Osteoblast (primary cell): ENCODE data around the gene MARVELD1. TPM values are rescaled to one million over a fixed set of nuclear protein-coding genes. Genes with fewer than 3 reads are reported as not detected.

Experiments
- DNase-seq: peaks from one replicate; pipeline ENCODE4 v3.0.0; 2011; ENCODE audit warnings: low spot score, mixed read lengths; ENCODE audit not compliant: insufficient read length; ENCODE audit errors: missing footprints
- H2AFZ ChIP-seq: 2 replicates; pipeline ENCODE4 v1.6.0; 2011; ENCODE audit warnings: mild to moderate bottlenecking, low read length
- H3K27ac ChIP-seq: 2 replicates; pipeline ENCODE4 v1.5.1; 2011; ENCODE audit warnings: mild to moderate bottlenecking, low read depth, low read length, moderate library complexity
- H3K27me3 ChIP-seq: 2 replicates; pipeline ENCODE4 v1.6.0; 2012; ENCODE audit warnings: mild to moderate bottlenecking, control low read depth, inconsistent platforms, low read length, moderate library complexity; ENCODE audit not compliant: insufficient read depth
- H3K36me3 ChIP-seq: 2 replicates; pipeline ENCODE4 v1.5.1; 2011; ENCODE audit warnings: mild to moderate bottlenecking, low read length, control low read depth, moderate library complexity; ENCODE audit not compliant: insufficient read depth
- H3K4me1 ChIP-seq: 2 replicates; pipeline ENCODE4 v1.5.1; 2011; ENCODE audit warnings: mild to moderate bottlenecking, low read length, control low read depth, moderate library complexity; ENCODE audit not compliant: insufficient read depth
- H3K4me2 ChIP-seq: 2 replicates; pipeline ENCODE4 v1.6.0; 2011; ENCODE audit warnings: mild to moderate bottlenecking, low read length; ENCODE audit not compliant: insufficient read depth
- H3K4me3 ChIP-seq: fragments of 200-600 bp; sonication (generic); 3 replicates; pipeline ENCODE4 v1.5.1; 2012; ENCODE audit warnings: mild to moderate bottlenecking, low read length, inconsistent platforms; ENCODE audit not compliant: insufficient read depth
- H3K79me2 ChIP-seq: 2 replicates; pipeline ENCODE4 v1.6.0; 2012; ENCODE audit warnings: mild to moderate bottlenecking, low read length, control low read depth, inconsistent platforms; ENCODE audit not compliant: insufficient read depth
- H3K9me3 ChIP-seq: 2 replicates; pipeline ENCODE4 v1.5.1; 2011; ENCODE audit warnings: low read depth, low read length, control low read depth
- H4K20me1 ChIP-seq: 2 replicates; pipeline ENCODE4 v1.6.0; 2012; ENCODE audit warnings: mild to moderate bottlenecking, low read length, control low read depth; ENCODE audit not compliant: insufficient read depth
- CTCF ChIP-seq: IDR thresholded peaks from 2 replicates; pipeline ENCODE4 v1.5.1; 2011; ENCODE audit warnings: mild to moderate bottlenecking, low read depth, low read length, moderate library complexity; ENCODE audit errors: extremely low read depth
- total RNA-seq: library from RNA; depleted of rRNA; stranded (reverse); fragments of >200 nt; gene quantifications from 2 replicates; pipeline ENCODE4 v1.2.3, GENCODE V29; 2012

The MARVELD1 gene
- total RNA-seq, 1 donor, result 57.5 TPM

GRCh38 chr10:97764519-97764931 is 51.0 kb downstream of the MARVELD1 start:
- Histone ChIP-seq H3K79me2 (no peaks in the 10 kb centered on the region), H3K27ac (no peak overlapping the region), H3K4me2 (no peak overlapping the region), H3K36me3 (peaks cover 17% of the 10 kb centered on the region), H3K4me3 (no peak overlapping the region), H3K9me3 (no peaks in the 10 kb centered on the region), H2AFZ (no peak overlapping the region), H3K4me1 (no peaks in the 10 kb centered on the region), H3K27me3 (peaks cover 5% of the 10 kb centered on the region), H4K20me1 (peaks cover 17% of the 10 kb centered on the region)
- TF ChIP-seq CTCF, result no peak
- peak; percentile 71 for DNase-seq

- peaks cover 10% of the 10 kb centered on the region for H3K36me3 ChIP-seq
- peaks cover 10% of the 10 kb centered on the region for H3K27me3 ChIP-seq
- DNase-seq, result peak; percentile 59
- H3K9me3 ChIP-seq, result no peaks in the 10 kb centered on the region
- no peak overlapping the region for H3K27ac ChIP-seq
- no peak overlapping the region for H3K4me3 ChIP-seq
- H3K79me2 ChIP-seq, result no peaks in the 10 kb centered on the region
- no peaks in the 10 kb centered on the region for H3K4me1 ChIP-seq
- no peak overlapping the region for H3K4me2 ChIP-seq
- no peak for TF ChIP-seq CTCF
- peaks cover 11% of the 10 kb centered on the region for H4K20me1 ChIP-seq
- H2AFZ ChIP-seq, result no peak overlapping the region
Observed at GRCh38 chr10:97765201-97765600, 51.7 kb downstream of the MARVELD1 start.

- no peaks in the 10 kb centered on the region for H3K79me2 ChIP-seq
- H3K4me3 ChIP-seq, result no peak overlapping the region
- no peaks in the 10 kb centered on the region for H3K4me1 ChIP-seq
- TF ChIP-seq CTCF, result no peak
- H3K4me2 ChIP-seq, result no peak overlapping the region
- DNase-seq, result peak; percentile 92
- no peak overlapping the region for H2AFZ ChIP-seq
- H3K27me3 ChIP-seq, result peaks cover 21% of the 10 kb centered on the region
- no peaks in the 10 kb centered on the region for H3K9me3 ChIP-seq
- H3K36me3 ChIP-seq, result peaks cover 4% of the 10 kb centered on the region
- peaks cover 9% of the 10 kb centered on the region for H4K20me1 ChIP-seq
- no peak overlapping the region for H3K27ac ChIP-seq
Observed at GRCh38 chr10:97766106-97766810, 52.7 kb downstream of the MARVELD1 start.

- no peak for TF ChIP-seq CTCF
Observed at GRCh38 chr10:97766996-97767924, 53.7 kb downstream of the MARVELD1 start.

More at GRCh38 chr10:97766996-97767924, 53.7 kb downstream of the MARVELD1 start:
- H3K4me2 ChIP-seq, result no peak overlapping the region
- no peaks in the 10 kb centered on the region for H3K79me2 ChIP-seq
- peaks cover 25% of the 10 kb centered on the region for H3K27me3 ChIP-seq
- H3K36me3 ChIP-seq, result peaks cover under 1% of the 10 kb centered on the region
- H3K4me3 ChIP-seq, result no peak overlapping the region
- no peaks in the 10 kb centered on the region for H3K9me3 ChIP-seq
- no peak overlapping the region for H3K27ac ChIP-seq
- H4K20me1 ChIP-seq, result peaks cover 9% of the 10 kb centered on the region
- no peak overlapping the region for H2AFZ ChIP-seq
- H3K4me1 ChIP-seq, result no peaks in the 10 kb centered on the region
- DNase-seq, result peak; percentile 84
